ENCODE measurements around the gene ITGA6.

- TF ChIP-seq RARB (CRISPR knock-in tag; IDR thresholded peaks at IDR 0.05) (no peak), PPARA (CRISPR knock-in tag; IDR thresholded peaks at IDR 0.05; ENCODE audit: borderline replicate concordance) (no peak), PATZ1 (CRISPR knock-in tag; IDR thresholded peaks at IDR 0.05; ENCODE audit: borderline replicate concordance) (no peak)
Measured at GRCh38 chr2:172484706-172485105, 57.3 kb downstream of the ITGA6 start.
